Kasumi-1 (cell line): ENCODE measurements around the gene TREML2.

Experiments used
- DNase-seq, 2 experiments: peaks; one replicate each; lab custom pipeline; 2025; lab: John Stamatoyannopoulos, UW

TREML2 gene

DNA sequence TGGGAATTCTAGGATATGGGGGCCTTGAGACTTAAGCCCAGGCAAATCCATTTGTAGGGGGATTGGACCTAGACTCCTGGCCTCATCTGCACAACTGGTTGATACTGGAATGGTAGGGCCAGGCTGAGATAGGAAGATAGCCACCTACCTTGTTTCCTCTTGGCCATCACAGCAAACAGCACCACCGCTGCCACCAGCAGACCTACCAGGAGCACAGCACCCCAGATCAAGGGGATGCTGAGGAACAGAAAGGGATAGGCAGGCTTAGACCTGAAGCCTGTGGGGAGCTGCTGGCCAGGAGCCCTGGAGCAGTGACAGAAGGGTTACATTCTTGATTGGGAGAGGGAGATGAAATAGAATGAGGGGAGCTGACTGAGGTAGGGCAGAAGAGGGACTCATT is 50.3 kb downstream of the TREML2 start:
- DNase-seq: no peak

DNA sequence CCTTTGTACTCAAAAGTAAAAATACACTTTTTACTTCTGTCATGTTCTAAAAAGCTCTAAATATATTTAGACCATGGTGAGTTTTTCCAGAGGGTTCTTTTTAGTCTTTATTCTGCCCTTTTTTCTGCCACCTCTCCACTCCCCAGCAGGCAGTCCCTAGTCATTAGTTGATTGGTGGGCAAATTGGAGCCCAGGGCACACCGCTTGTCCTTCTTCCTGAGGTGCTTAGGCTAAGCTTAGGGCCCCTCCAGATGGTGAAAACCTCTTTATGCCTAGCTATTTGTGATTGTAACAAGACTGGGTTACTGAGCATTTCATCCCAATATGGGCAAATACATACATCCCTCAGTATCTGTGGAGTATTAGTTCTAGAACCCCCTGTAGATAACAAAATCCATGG is 53.0 kb downstream of the TREML2 start:
- no peak for DNase-seq
